ENCODE data around the gene TRIM66.
"Not testable (repeated sequence)": the region's sequence is repeated elsewhere in the genome, so short reads cannot be mapped to it uniquely, and the experiment has no call there.

TRIM66 gene

DNA sequence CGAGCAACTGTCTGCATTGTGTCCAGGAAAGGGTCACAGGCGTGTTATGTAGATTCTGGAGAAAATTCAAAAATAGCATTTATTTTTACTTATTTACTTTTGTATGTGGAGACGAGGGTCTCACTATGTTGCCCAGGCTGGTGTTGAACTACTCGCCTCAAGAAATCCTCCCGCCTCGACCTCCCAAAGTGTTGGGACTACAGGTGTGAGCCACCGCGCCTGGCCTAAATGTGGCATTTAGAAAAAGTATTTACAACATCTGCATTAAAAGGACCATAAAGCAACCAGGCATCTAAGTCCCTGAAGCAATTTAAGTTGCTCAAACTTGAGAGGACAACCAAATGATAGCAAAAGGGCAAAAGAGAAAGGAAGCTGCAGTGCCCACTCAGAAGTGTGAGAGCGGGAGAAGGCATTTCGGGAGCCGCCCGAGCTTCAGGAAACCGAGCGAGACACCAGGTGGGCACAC, 595 bp downstream of the TRIM66 start:
- H3K4me3 Mint-ChIP-seq: peak overlapping the region; percentile 91
- peak in 1 of 3 experiments; percentile 8 for DNase-seq
- peaks cover 26 to 53% of the 10 kb centered on the region in 2 donors for H3K4me1 Mint-ChIP-seq (ENCODE audit: low read depth in 2 of 2)
- H3K27ac Mint-ChIP-seq: peak overlapping the region; percentile 96 to 98
- H3K27me3 Mint-ChIP-seq: no peaks in the 10 kb centered on the region
- no peak for ATAC-seq (replicated peaks)
- peaks cover 49% of the 10 kb centered on the region for H3K36me3 Mint-ChIP-seq (ENCODE audit: insufficient read depth)
- H3K9me3 Mint-ChIP-seq: peaks cover 0 to 4% of the 10 kb centered on the region in 2 donors

GRCh38 chr11:8679006-8679405, 3.5 kb downstream of the TRIM66 start:
- ATAC-seq (replicated peaks) (no peak), DNase-seq (no peak)
- peaks cover 21% of the 10 kb centered on the region for H3K36me3 Mint-ChIP-seq (ENCODE audit: insufficient read depth)
- H3K9me3 Mint-ChIP-seq: peaks cover 0 to 4% of the 10 kb centered on the region in 2 donors
- H3K4me1 Mint-ChIP-seq (ENCODE audit: low read depth in 2 of 2): peaks cover 15 to 34% of the 10 kb centered on the region in 2 donors
- no peak overlapping the region for H3K4me3 Mint-ChIP-seq
- no peaks in the 10 kb centered on the region for H3K27me3 Mint-ChIP-seq
- no peak overlapping the region for H3K27ac Mint-ChIP-seq

DNA sequence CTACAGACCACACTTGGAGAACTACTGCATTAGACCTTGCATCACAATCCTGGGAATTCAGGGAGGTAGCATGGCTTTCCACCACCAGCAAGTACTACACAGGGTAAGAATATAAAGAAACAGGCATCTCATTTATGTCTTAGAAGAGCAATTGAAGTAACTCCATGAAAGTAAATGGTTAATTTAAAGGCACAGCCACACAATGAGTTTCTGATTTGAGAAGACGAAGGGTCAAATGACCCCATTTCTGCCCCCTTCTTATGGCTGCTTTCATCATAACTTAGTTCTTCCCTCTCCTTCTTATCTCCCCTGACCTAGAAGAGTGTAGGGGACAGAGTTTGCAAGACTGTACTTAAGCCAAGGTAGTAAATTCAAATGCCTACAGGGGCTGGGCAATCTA, 6.0 kb downstream of the TRIM66 start:
- Mint-ChIP-seq H3K27ac (no peak overlapping the region), H3K9me3 (peaks cover 0 to 4% of the 10 kb centered on the region in 2 donors), H3K4me1 (ENCODE audit: low read depth in 2 of 2) (peaks cover 2 to 19% of the 10 kb centered on the region in 2 donors), H3K4me3 (no peak overlapping the region), H3K36me3 (ENCODE audit: insufficient read depth) (peaks cover 10% of the 10 kb centered on the region), H3K27me3 (no peaks in the 10 kb centered on the region)
- no peak for ATAC-seq (replicated peaks)
- no peak for DNase-seq

GRCh38 chr11:8674859-8675258, 7.6 kb downstream of the TRIM66 start:
- no peak for ATAC-seq (replicated peaks)
- no peak for DNase-seq
- no peaks in the 10 kb centered on the region for H3K27me3 Mint-ChIP-seq
- H3K9me3 Mint-ChIP-seq: no peaks in the 10 kb centered on the region
- H3K27ac Mint-ChIP-seq: no peak overlapping the region
- no peak overlapping the region for H3K4me3 Mint-ChIP-seq
- peaks cover 10% of the 10 kb centered on the region for H3K36me3 Mint-ChIP-seq (ENCODE audit: insufficient read depth)
- H3K4me1 Mint-ChIP-seq (ENCODE audit: low read depth in 2 of 2): peaks cover 0 to 4% of the 10 kb centered on the region in 2 donors

- ATAC-seq (replicated peaks) (no peak), DNase-seq (no peak)
- no peak overlapping the region for H3K27ac Mint-ChIP-seq
- H3K36me3 Mint-ChIP-seq (ENCODE audit: insufficient read depth): peaks cover 13% of the 10 kb centered on the region
- H3K4me3 Mint-ChIP-seq: no peak overlapping the region
- no peaks in the 10 kb centered on the region for H3K4me1 Mint-ChIP-seq (ENCODE audit: low read depth in 2 of 2)
- no peaks in the 10 kb centered on the region for H3K27me3 Mint-ChIP-seq
- H3K9me3 Mint-ChIP-seq: no peaks in the 10 kb centered on the region
Measured at GRCh38 chr11:8672346-8672745, 10.1 kb downstream of the TRIM66 start.

GRCh38 chr11:8671651-8672062, 10.8 kb downstream of the TRIM66 start:
- Mint-ChIP-seq H3K4me3 (no peak overlapping the region), H3K4me1 (ENCODE audit: low read depth in 2 of 2) (no peaks in the 10 kb centered on the region), H3K27ac (no peak overlapping the region), H3K27me3 (no peaks in the 10 kb centered on the region), H3K9me3 (no peaks in the 10 kb centered on the region), H3K36me3 (ENCODE audit: insufficient read depth) (peaks cover 13% of the 10 kb centered on the region)
- ATAC-seq (replicated peaks): no peak
- no peak for DNase-seq

GRCh38 chr11:8671193-8671612, 11.3 kb downstream of the TRIM66 start:
- no peaks in the 10 kb centered on the region for H3K9me3 Mint-ChIP-seq
- no peak overlapping the region for H3K27ac Mint-ChIP-seq
- no peaks in the 10 kb centered on the region for H3K27me3 Mint-ChIP-seq
- no peak overlapping the region for H3K4me3 Mint-ChIP-seq
- no peak for ATAC-seq (replicated peaks)
- no peak for DNase-seq
- no peaks in the 10 kb centered on the region for H3K4me1 Mint-ChIP-seq (ENCODE audit: low read depth in 2 of 2)
- H3K36me3 Mint-ChIP-seq (ENCODE audit: insufficient read depth): peaks cover 13% of the 10 kb centered on the region

GRCh38 chr11:8670081-8670480, 12.4 kb downstream of the TRIM66 start:
- peaks cover 13% of the 10 kb centered on the region for H3K36me3 Mint-ChIP-seq (ENCODE audit: insufficient read depth)
- not testable (repeated sequence) for H3K27me3 Mint-ChIP-seq; H3K9me3 Mint-ChIP-seq; ATAC-seq (replicated peaks); H3K4me3 Mint-ChIP-seq; DNase-seq; H3K27ac Mint-ChIP-seq; H3K4me1 Mint-ChIP-seq (ENCODE audit: low read depth in 2 of 2)

DNA sequence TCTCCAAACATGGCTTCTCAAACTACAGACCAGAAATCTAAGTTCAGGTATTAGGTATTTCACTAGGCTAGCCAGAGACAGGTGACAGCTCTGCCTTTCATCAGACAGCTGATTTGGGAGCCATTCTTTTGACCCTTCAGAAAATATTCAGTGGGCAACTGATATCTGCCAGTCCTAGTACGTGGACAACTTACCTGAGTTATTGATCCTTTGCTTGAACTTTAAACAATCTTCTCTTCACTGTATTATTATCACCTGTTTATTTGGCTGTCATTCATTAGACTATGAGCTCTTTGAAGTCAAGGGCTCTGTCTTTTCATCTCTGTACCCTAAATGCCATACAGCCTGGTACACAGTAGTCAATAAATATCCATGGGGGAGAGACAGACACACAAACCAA, 17.2 kb downstream of the TRIM66 start:
- no peak overlapping the region for H3K4me3 Mint-ChIP-seq
- H3K9me3 Mint-ChIP-seq: no peaks in the 10 kb centered on the region
- no peak overlapping the region for H3K27ac Mint-ChIP-seq
- ATAC-seq (replicated peaks) (no peak), DNase-seq (no peak)
- H3K4me1 Mint-ChIP-seq (ENCODE audit: low read depth in 2 of 2): no peaks in the 10 kb centered on the region
- no peaks in the 10 kb centered on the region for H3K27me3 Mint-ChIP-seq
- H3K36me3 Mint-ChIP-seq (ENCODE audit: insufficient read depth): peaks cover 6% of the 10 kb centered on the region

DNA sequence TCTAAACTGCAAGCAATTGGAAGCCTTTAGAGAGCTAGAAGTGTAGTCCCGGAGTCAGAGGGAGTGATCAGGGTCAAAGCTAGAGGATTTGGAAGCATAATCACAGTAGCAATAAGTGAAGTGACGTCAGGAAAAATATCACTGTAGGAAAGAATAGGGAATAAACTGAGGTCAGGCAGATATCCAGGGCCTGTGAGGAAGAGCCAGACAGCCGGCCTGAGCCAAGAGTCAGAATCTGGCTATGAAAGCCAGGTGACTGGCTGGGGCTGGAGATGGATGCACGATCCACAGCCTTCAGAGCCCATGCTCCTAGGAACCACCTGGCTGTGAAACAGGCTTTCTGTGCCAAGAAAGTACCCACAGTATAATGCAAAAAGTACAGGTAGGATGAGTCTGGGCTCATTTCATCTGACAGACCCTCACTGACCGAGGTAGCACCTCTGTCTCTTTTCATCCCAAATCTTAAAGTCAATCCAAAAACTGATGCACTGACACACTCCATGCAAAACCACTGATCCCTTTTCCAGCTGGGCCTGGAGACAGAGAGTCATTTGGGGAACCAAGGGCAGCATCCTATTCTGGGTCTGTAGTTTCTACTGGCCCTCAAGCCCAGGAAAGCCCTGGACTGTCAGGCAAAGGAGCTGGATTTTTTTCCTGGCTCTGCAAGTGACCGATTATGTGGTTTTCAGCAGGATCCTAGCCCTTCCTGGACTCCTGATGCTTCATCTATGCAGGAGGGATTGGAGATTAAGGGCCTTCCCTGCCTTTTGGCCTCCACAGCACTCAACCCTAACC, 21.3 kb downstream of the TRIM66 start:
- H3K36me3 Mint-ChIP-seq (ENCODE audit: insufficient read depth): peaks cover 2% of the 10 kb centered on the region
- H3K4me1 Mint-ChIP-seq (ENCODE audit: low read depth in 2 of 2): no peaks in the 10 kb centered on the region
- no peaks in the 10 kb centered on the region for H3K27me3 Mint-ChIP-seq
- DNase-seq: no peak
- H3K27ac Mint-ChIP-seq: no peak overlapping the region
- H3K9me3 Mint-ChIP-seq: no peaks in the 10 kb centered on the region
- no peak overlapping the region for H3K4me3 Mint-ChIP-seq
- ATAC-seq (replicated peaks): no peak

- Mint-ChIP-seq H3K4me3 (no peak overlapping the region), H3K27me3 (no peaks in the 10 kb centered on the region), H3K27ac (no peak overlapping the region), H3K9me3 (no peaks in the 10 kb centered on the region), H3K4me1 (ENCODE audit: low read depth in 2 of 2) (no peaks in the 10 kb centered on the region), H3K36me3 (ENCODE audit: insufficient read depth) (peaks cover 2% of the 10 kb centered on the region)
- DNase-seq (no peak), ATAC-seq (replicated peaks) (no peak)
Measured at GRCh38 chr11:8658321-8659057, 24.0 kb downstream of the TRIM66 start.

- ATAC-seq (replicated peaks) (no peak), DNase-seq (no peak)
- Mint-ChIP-seq H3K9me3 (no peaks in the 10 kb centered on the region), H3K27ac (no peak overlapping the region), H3K4me1 (ENCODE audit: low read depth in 2 of 2) (no peaks in the 10 kb centered on the region), H3K4me3 (no peak overlapping the region), H3K27me3 (no peaks in the 10 kb centered on the region), H3K36me3 (ENCODE audit: insufficient read depth) (no peaks in the 10 kb centered on the region)
Measured at GRCh38 chr11:8656291-8656690, 26.2 kb downstream of the TRIM66 start.

DNA sequence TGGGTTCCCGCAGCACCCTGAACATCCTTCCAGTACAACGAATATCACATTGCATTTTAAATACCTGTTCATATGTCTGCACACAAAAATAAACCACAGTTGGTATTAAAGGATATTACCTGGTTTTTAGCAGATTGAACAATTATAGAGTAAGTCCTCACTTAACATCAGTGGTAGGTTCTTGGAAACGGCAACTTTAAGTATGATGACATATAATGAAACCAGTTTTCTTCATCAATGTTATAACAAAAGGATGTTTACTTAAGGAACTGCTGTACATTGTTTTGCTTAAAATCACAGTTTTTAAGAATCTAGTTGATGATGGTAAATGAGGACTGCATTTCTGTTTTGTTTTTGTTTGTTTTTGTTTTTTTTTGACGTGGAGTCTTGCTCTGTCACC, 28.0 kb downstream of the TRIM66 start:
- no peaks in the 10 kb centered on the region for H3K36me3 Mint-ChIP-seq (ENCODE audit: insufficient read depth)
- no peak overlapping the region for H3K27ac Mint-ChIP-seq
- DNase-seq (no peak), ATAC-seq (replicated peaks) (no peak)
- H3K27me3 Mint-ChIP-seq: no peaks in the 10 kb centered on the region
- H3K4me3 Mint-ChIP-seq: no peak overlapping the region
- H3K4me1 Mint-ChIP-seq (ENCODE audit: low read depth in 2 of 2): no peaks in the 10 kb centered on the region
- H3K9me3 Mint-ChIP-seq: no peaks in the 10 kb centered on the region

DNA sequence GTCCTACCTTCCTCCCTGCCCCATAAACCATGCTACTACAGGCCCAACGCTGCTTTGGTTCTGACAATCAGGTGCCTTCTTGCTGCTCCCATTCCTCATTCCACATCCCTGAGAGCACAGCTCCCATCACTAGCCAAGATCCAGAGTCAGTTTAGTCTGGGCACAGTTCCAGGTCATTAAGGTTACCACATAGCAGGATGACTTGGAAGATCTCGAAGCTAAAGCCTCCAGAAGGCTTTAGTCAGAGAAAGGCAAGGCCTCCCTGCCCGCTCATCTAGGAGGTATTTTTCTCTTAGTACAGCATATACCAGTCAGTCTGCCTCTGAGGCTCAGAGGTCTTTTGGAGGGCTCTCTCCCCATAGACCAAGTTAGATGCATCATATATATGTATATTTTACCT, 30.3 kb downstream of the TRIM66 start:
- Mint-ChIP-seq H3K36me3 (ENCODE audit: insufficient read depth) (no peaks in the 10 kb centered on the region), H3K27ac (peak overlapping the region in 1 of 2 donors; percentile 59), H3K4me1 (ENCODE audit: low read depth in 2 of 2) (no peaks in the 10 kb centered on the region), H3K4me3 (no peak overlapping the region), H3K9me3 (no peaks in the 10 kb centered on the region), H3K27me3 (no peaks in the 10 kb centered on the region)
- no peak for DNase-seq
- no peak for ATAC-seq (replicated peaks)
